HG03565 (cell line): ENCODE data around the gene DRAXIN.
A peak's percentile ranks its signal among the peaks of the same experiment; 100 is the strongest.

Source experiments
- ATAC-seq: cut with Tn5 transposase; IDR thresholded peaks from one replicate; pipeline ENCODE4 v1.9.1; 2021; ENCODE audit warnings: mild to moderate bottlenecking, moderate library complexity; ENCODE audit not compliant: unreplicated experiment

The DRAXIN gene

DNA sequence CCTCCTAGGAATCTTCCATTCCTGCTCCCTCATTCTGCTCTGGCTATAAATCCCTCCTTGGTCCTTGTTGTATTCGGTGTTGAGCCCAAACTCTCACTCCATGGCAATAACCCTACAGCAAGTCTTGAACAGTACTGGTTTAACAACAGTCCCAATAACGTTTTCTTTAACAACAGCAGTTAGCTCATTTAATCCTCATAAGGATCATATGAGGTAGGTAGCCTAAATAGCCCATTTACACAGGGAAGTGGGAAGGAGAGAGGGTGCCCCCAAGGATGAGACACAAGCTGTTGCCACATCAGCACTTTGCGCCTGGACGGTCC, 44.0 kb downstream of the DRAXIN start:
- ATAC-seq: no peak

DNA sequence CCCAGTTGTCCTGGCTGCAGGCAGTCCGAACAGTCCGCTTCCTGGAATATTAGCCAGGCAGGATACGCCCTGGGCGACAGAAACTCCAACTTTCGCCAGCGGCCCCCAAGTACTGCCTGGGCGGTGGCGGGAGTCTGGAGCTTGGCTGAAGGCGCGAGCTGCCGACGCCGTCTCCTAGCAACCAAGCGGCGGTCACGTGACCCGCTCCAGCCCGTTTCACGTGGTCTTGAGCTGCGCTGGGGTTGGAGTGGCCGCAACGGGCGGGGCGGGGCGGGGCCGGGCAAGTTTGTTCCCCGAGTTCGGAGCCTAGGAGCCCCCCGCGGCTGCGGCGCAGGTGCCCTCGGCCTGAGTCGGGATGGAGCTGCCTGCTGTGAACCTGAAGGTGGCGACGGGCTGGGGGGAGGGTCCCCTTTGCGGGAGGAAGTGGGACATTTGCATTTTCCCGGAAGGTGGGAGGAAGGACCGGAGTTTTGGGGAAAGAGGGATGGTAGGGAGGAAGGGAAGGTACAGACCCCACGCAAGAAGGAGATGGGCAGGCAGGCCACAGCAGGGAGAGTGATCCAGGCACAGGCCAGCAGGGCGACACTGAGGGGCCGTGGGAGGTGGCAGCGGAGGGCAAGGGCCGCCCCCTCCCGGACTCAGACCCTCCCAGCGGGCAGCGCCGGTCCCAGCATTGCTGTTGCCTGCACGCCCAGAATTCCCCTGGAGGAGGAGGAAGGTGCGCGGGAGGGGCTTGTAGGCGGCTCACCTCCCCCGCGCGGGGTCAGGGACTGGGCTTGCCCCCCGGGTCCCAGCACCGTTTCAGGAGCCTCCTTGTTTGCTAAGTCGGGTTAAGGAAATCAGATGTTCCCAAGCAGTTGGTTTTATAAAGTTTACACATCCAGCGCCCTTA, 44.6 kb downstream of the DRAXIN start, which contains the start of gene AGTRAP:
TSS of gene AGTRAP (plus strand) at position 283 of the 892 bp plus-strand sequence. CDS start at position 356, 73 bp downstream.
- ATAC-seq: peak; percentile 64

- no peak for ATAC-seq
Observed at GRCh38 chr1:11736746-11737639, 45.5 kb downstream of the DRAXIN start.

GRCh38 chr1:11738096-11738495, 46.6 kb downstream of the DRAXIN start:
- no peak for ATAC-seq

- ATAC-seq: no peak
Observed at GRCh38 chr1:11738783-11739182, 47.3 kb downstream of the DRAXIN start.

- ATAC-seq: no peak
Observed at GRCh38 chr1:11740258-11741192, 49.0 kb downstream of the DRAXIN start.

DNA sequence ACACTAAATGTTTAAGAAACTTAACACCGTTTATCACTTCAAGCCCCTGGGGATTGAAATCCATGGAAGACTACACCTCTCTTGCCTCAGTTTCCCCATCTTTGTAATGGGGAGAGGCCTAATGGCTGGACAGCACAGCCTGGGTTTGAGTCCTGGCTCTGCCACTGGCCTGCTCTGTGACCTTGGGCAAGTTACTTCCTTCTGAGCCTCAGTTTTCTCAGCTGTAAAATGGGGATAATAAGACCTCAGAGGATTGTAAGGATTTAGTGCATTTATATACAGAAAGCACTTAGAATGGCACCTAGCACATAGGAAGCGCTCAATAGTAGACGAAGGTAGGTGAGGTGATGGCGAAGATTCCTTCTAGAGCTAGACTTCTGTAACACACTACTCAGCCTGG, 50.0 kb downstream of the DRAXIN start:
- ATAC-seq: no peak

GRCh38 chr1:11741919-11742558, 50.5 kb downstream of the DRAXIN start:
- ATAC-seq: no peak

GRCh38 chr1:11744287-11744686, 52.8 kb downstream of the DRAXIN start:
- ATAC-seq: no peak

DNA sequence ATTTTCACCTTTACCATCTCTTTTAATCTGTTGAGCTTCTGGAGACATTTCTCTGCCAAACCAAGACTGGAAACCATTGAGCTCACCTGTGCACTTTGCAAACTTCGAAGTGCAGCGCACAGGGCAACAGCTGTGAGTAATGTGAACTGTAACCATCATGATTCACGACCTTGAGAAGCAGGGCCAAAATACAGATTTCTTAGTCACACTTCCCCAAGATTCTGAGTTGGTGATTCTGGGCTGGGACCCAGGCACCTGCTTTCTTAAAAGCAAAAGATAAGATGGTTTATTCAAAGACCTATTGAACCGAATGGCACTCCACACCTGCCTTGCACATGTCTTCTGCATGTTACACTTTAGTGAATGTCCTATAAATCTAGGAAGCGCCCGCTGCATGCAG, 54.6 kb downstream of the DRAXIN start:
- ATAC-seq: no peak

DNA sequence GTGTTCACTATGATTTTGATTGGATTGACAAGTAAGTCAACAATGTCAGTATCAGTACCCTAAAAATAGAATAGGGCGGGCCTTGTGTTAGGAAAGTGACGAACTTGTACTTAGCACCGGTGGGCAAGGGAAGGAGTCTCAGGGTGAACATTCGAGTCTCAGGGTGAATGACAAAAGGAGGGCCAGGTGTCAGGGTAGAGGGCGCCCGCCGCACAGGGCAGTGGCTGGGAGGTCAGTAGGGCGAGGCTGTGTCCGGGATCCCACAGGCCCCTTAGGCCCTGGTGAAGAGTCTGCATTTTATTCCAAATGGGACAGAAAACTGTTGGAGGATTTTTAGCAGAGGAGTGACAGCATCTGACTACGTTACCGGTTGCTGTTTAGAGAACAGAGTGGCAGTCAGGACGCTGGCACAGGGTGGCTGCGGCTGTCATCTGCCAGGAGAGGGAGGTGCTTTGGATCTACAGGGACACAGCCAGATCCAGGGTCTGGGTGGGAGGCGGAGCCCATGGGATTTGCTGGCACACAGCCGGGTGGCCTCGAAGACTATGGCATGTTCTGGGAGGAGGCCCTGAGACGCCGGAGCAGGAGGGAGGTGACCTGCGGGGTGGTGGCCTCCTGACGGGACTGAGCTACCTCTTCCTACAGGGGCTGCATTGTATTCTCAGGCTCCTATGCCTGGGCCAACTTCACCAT, 55.4 kb downstream of the DRAXIN start:
- no peak for ATAC-seq

GRCh38 chr1:11748294-11749202, 57.0 kb downstream of the DRAXIN start:
- ATAC-seq: no peak

DNA sequence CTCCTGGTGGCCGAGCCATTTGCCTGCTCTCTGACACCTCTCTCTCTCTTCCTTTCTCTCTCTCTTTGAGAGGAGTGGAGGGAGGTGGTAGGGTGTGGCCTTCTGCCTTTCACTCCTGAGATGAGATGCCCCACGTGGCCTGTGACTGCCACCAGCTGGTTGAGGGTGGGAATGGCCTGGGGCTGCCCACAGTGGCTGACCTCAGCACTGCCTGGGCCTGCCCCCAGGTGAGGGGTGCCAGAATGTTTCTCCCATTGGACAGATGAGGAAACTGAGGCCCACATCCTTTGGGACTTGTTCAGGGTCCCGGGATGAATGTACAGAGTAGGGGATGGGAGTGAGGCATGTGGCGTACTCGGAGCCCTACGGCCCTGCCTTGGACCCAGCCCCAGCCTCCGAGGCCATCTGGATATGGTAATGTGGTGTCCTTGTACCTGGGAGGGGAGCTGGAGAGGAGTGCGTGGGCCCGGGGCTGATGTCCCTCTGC, 57.7 kb downstream of the DRAXIN start:
- ATAC-seq: no peak

DNA sequence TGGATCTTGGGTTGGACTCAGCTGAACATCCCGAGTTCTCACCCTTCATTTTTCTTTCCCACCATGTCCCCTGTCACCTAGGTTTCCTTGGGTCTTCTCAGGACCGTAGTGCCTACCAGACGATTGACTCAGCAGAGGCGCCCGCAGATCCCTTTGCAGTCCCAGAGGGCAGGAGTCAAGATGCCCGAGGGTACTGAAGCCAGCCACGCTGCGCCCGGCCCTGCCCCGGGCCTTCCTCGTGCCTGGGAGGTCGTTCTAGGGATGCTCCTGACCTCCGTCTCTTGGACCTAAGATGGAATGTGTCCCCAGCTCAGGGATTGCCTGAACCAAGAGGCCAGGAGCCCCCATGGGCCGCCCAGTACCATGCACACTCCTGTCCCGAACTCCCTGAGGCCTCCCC, 58.5 kb downstream of the DRAXIN start:
- no peak for ATAC-seq

GRCh38 chr1:11751087-11751486, 59.6 kb downstream of the DRAXIN start:
- ATAC-seq: no peak

DNA sequence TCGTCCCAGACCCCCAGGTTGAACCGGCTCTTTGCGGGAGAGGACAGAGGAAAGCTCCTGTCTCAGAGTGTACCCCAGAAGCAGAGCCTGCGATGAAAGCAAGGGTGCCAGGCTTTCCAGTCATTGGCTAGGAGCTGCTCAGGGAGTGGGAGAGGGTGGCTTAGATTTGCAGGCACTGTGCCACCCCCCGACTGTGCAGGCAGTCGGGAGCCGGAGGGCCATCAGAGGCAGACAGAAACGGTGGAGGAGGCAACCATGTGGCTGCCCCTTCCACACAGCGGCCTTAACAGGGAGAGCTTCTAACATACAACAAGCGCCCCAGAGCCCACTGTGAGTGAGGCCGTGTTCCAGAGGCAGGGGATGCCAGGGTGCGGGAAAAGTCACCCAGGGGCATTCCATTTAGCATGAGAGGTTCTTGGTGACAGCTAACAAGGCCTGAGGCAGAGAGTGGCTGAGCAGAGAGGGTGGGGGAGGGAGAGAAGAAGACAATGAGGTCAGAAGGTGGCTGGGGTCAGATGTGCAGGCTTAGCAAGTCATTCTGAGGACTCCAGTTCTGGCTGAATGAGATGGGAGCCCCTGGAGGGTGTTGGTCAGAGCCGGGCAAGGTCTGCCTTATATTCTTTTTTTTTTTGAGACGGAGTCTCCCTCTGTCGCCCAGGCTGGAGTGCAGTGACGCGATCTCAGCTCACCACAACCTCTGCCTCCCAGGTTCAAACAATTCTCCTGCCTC, 61.0 kb downstream of the DRAXIN start:
- no peak for ATAC-seq

- no peak for ATAC-seq
Observed at GRCh38 chr1:11753555-11754208, 62.2 kb downstream of the DRAXIN start.
